Measurements from ENCODE around the gene AMH. TPM values are rescaled to one million over a fixed set of nuclear protein-coding genes. Genes with fewer than 3 reads are reported as not detected.

The AMH gene
- total and polyA plus RNA-seq, 2 of the 4 experiments (the other 2 are of a cell fraction), result 0.86 TPM; not detected in 1

GRCh38 chr19:2291185-2291751 lies 42.1 kb downstream of the AMH start:
- BruUV-seq (replicated peaks), result no TSS peak
- dilution Hi-C loops (cut with HindIII; ENCODE audit: low sequenced_read_pairs, unreplicated experiment), result no loop called here
- Histone ChIP-seq H2AFZ (replicated peaks; ENCODE audit: low read length, poor library complexity) (peak overlapping the region; percentile 75), H4K5ac (ENCODE audit: low read depth, low read length) (no peak overlapping the region), H3K14ac (replicated peaks; ENCODE audit: low read depth, low read length) (no peak overlapping the region), H3K27ac (ENCODE audit: insufficient read depth, low read length) (no peak overlapping the region), H2BK120ac (ENCODE audit: low read depth, low read length) (no peak overlapping the region), H3K4me2 (ENCODE audit: low read depth, low read length) (peak overlapping the region; percentile 49; the same call in 1 of the 2 replicates), H4K20me1 (ENCODE audit: insufficient read depth, low read length) (peaks cover 26% of the 10 kb centered on the region; the same call in 1 of the 2 replicates), H3K56ac (ENCODE audit: extremely low read depth, insufficient read depth, low read length) (no peak overlapping the region), H3K9me3 (ENCODE audit: control insufficient read depth, insufficient read depth, low read length) (no peaks in the 10 kb centered on the region), H3K4ac (ENCODE audit: low read depth, low read length) (no peak overlapping the region), H3K23ac (ENCODE audit: low read depth, low read length) (no peak overlapping the region), H3K4me1 (ENCODE audit: control insufficient read depth, insufficient read depth, low read length) (peaks cover 5% of the 10 kb centered on the region), H2BK5ac (ENCODE audit: low read depth, low read length, poor library complexity, severe bottlenecking) (no peak overlapping the region), H3K79me1 (ENCODE audit: low read depth in 1 of 2, low read length in 2 of 2) (no peaks in the 10 kb centered on the region), H2AK5ac (ENCODE audit: low read depth, low read length) (no peak overlapping the region), H2BK15ac (ENCODE audit: low read depth, low read length) (no peak overlapping the region), H2AK9ac (replicated peaks; ENCODE audit: low read depth, low read length, poor library complexity) (peak overlapping the region; percentile 72), H3K36me3 (ENCODE audit: control insufficient read depth, insufficient read depth, low read length) (no peaks in the 10 kb centered on the region), H3K4me3 (ENCODE audit: insufficient read depth, low read depth, low read length) (no peak overlapping the region), H3K9me1 (ENCODE audit: insufficient read depth, low read length) (no peaks in the 10 kb centered on the region), H2BK20ac (ENCODE audit: low read depth, low read length) (no peak overlapping the region), H3K9ac (ENCODE audit: low read depth, low read length) (no peak overlapping the region), H3K18ac (ENCODE audit: low read depth, low read length) (no peak overlapping the region), H4K91ac (ENCODE audit: insufficient read depth, low read depth, low read length) (no peak overlapping the region), H3K27me3 (ENCODE audit: control insufficient read depth, insufficient read depth, low read length) (peaks cover 64% of the 10 kb centered on the region), H4K8ac (ENCODE audit: low read depth in 2 of 2, low read length in 2 of 2) (no peak overlapping the region)
- intact Hi-C loops (cut with micrococcal nuclease), result no loop called here
- DNase-seq (no peak), ATAC-seq (ENCODE audit: low read depth) (0 out of 2 replicates have a peak, but pooled peaks have one; percentile 6)
- ChIA-PET CTCF (interaction anchor here (1.1 to 1.6 kb wide), 2 partner anchors 25 to 55 kb away, joined by 4 read pairs; partner anchors contain the start of gene PLEKHJ1), POLR2A (ENCODE audit: unreplicated experiment) (no interaction called here)
- in situ Hi-C loops (cut with MboI; ENCODE audit: low sequenced_read_pairs), result no loop called here
- 2% methylated on average over 41 of the region's 67 CpGs; no CpG with 5 or more reads in 1 of the 2 experiments for WGBS, 2 experiments (ENCODE audit: extremely low coverage in 2 of 2, insufficient read length in 1 of 2)
- no peak for TF ChIP-seq BHLHE40 (IDR thresholded peaks at IDR 0.05; ENCODE audit: low read depth, low read length)
- peak; percentile 65; the same call in 1 of the 2 replicates for TF ChIP-seq MXI1 (IDR thresholded peaks at IDR 0.05; ENCODE audit: borderline replicate concordance, low read depth, low read length)

All from IMR-90 (cell line).